Renal cortex interstitium (tissue), 11 donors: ENCODE data around the gene ERC1. TPM values are rescaled to one million over a fixed set of nuclear protein-coding genes. Genes with fewer than 3 reads are reported as not detected.
A peak's percentile ranks its signal among the peaks of the same experiment; 100 is the strongest.
"Not testable (repeated sequence)": the region's sequence is repeated elsewhere in the genome, so short reads cannot be mapped to it uniquely, and the experiment has no call there.

ENCODE experiments used
- DNase-seq, 11 donors: peaks; one replicate each; pipeline ENCODE4 v3.0.0-alpha.2; 2013; ENCODE audit warnings: low read depth in 9 of 11, low spot score in 4 of 11; ENCODE audit errors: extremely low read depth in 1 of 11
- polyA plus RNA-seq, 3 donors: library from polyadenylated mRNA; unstranded; fragments of 120-200 nt; gene quantifications; one replicate each; pipeline ENCODE4 v1.2.1, GENCODE V29; 2013; ENCODE audit not compliant: insufficient read length in 3 of 3

ERC1 gene
- polyA plus RNA-seq, 3 donors: 36.8 to 40.4 (median 38.3) TPM

- DNase-seq: no peak
These were observed 65.4 kb downstream of the ERC1 start for GRCh38 chr12:1056390-1056789.

- no peak for DNase-seq
These were observed 67.4 kb downstream of the ERC1 start for GRCh38 chr12:1058423-1058822.

- DNase-seq: no peak
These were observed 68.1 kb downstream of the ERC1 start for GRCh38 chr12:1059162-1059561.

- no peak for DNase-seq
These were observed 72.8 kb downstream of the ERC1 start for GRCh38 chr12:1063852-1064251.

GRCh38 chr12:1064317-1064716, 73.3 kb downstream of the ERC1 start:
- no peak for DNase-seq

GRCh38 chr12:1065629-1066028, 74.6 kb downstream of the ERC1 start:
- DNase-seq: no peak

- no peak for DNase-seq
These were observed 78.8 kb downstream of the ERC1 start for GRCh38 chr12:1069846-1070245.

- DNase-seq: no peak
These were observed 80.2 kb downstream of the ERC1 start for GRCh38 chr12:1071182-1071581.

- no peak for DNase-seq
These were observed 82.6 kb downstream of the ERC1 start for GRCh38 chr12:1073652-1074051.

- DNase-seq: no peak
These were observed 86.2 kb downstream of the ERC1 start for GRCh38 chr12:1077036-1077803.

- no peak for DNase-seq
These were observed 87.0 kb downstream of the ERC1 start for GRCh38 chr12:1078002-1078401.

GRCh38 chr12:1080520-1081223, 89.6 kb downstream of the ERC1 start:
- no peak for DNase-seq

- no peak for DNase-seq
These were observed 92.3 kb downstream of the ERC1 start for GRCh38 chr12:1083151-1083888.

- DNase-seq: peak in 5 of 11 donors; percentile 8 to 44 (median 20)
These were observed 92.9 kb downstream of the ERC1 start for GRCh38 chr12:1083889-1084262.

GRCh38 chr12:1091350-1091749, 100.3 kb downstream of the ERC1 start:
- no peak for DNase-seq

GRCh38 chr12:1093166-1093751, 102.2 kb downstream of the ERC1 start:
- peak; percentile 13 to 62 (median 50) for DNase-seq

GRCh38 chr12:1094714-1095113, 103.7 kb downstream of the ERC1 start:
- no peak for DNase-seq

- no peak for DNase-seq
These were observed 108.1 kb downstream of the ERC1 start for GRCh38 chr12:1099158-1099557.

- DNase-seq: not testable (repeated sequence)
These were observed 108.6 kb downstream of the ERC1 start for GRCh38 chr12:1099618-1100017.

GRCh38 chr12:1102115-1102514, 111.1 kb downstream of the ERC1 start:
- DNase-seq: no peak
